Measurements from ENCODE around the gene OR1E2. TPM values are rescaled to one million over a fixed set of nuclear protein-coding genes. Genes with fewer than 3 reads are reported as not detected.

OR1E2 gene
- total and polyA plus RNA-seq, 7 experiments from 2014 or later: not detected

Other genes with a start within 250 kb of the OR1E2 start
- not detected for gene OR1A2, start 236.3 kb downstream of the OR1E2 start, total RNA-seq
- not detected for gene OR1A2, start 236.3 kb downstream of the OR1E2 start, polyA plus RNA-seq
- gene OR1A1, start 226.2 kb downstream of the OR1E2 start, total RNA-seq: not detected
- not detected for gene OR1A1, start 226.2 kb downstream of the OR1E2 start, polyA plus RNA-seq
- gene OR3A1, start 135.5 kb downstream of the OR1E2 start, total RNA-seq: under 1 TPM in 4 of 5 experiments, not detected in 1; 0.17 to 0.49 (median 0.32) TPM
- under 1 TPM in 1 of 2 donors, not detected in 1; 0.67 TPM for gene OR3A1, start 135.5 kb downstream of the OR1E2 start, polyA plus RNA-seq
- gene OR3A2, start 47.5 kb downstream of the OR1E2 start, total RNA-seq: 1 to 10 TPM in 3 of 5 experiments, under 1 TPM in 2; 0.53 to 2.1 (median 1.2) TPM
- gene OR3A2, start 47.5 kb downstream of the OR1E2 start, polyA plus RNA-seq: under 1 TPM; 0.94 to 0.96 TPM
- gene OR1E1, start 35.4 kb downstream of the OR1E2 start, total RNA-seq: not detected
- gene OR1E1, start 35.4 kb downstream of the OR1E2 start, polyA plus RNA-seq: not detected
- not detected for gene OR3A3, start 22.5 kb downstream of the OR1E2 start, total RNA-seq
- gene OR3A3, start 22.5 kb downstream of the OR1E2 start, polyA plus RNA-seq: not detected
- gene SPATA22, start 38.0 kb upstream of the OR1E2 start, total RNA-seq: under 1 TPM in 1 of 5 experiments, not detected in 4; 0.19 TPM
- not detected for gene SPATA22, start 38.0 kb upstream of the OR1E2 start, polyA plus RNA-seq
- gene ASPA, start 42.2 kb upstream of the OR1E2 start, total RNA-seq: not detected
- not detected for gene ASPA, start 42.2 kb upstream of the OR1E2 start, polyA plus RNA-seq
- gene TRPV3, start 124.0 kb upstream of the OR1E2 start, total RNA-seq: under 1 TPM in 3 of 5 experiments, not detected in 2; 0.15 to 0.64 (median 0.48) TPM
- gene TRPV3, start 124.0 kb upstream of the OR1E2 start, polyA plus RNA-seq: not detected
- 1 to 10 TPM; 3.2 to 8.7 (median 7.4) TPM for gene TRPV1, start 175.6 kb upstream of the OR1E2 start, total RNA-seq
- gene TRPV1, start 175.6 kb upstream of the OR1E2 start, polyA plus RNA-seq: 1 to 10 TPM in 1 of 2 donors, under 1 TPM in 1; 0.13 to 1.6 TPM
- 10 to 100 TPM in 3 of 5 experiments, 1 to 10 TPM in 2; 6.3 to 11.2 (median 10.8) TPM for gene SHPK, start 202.4 kb upstream of the OR1E2 start, total RNA-seq
- 1 to 10 TPM; 5.5 to 8.5 TPM for gene SHPK, start 202.4 kb upstream of the OR1E2 start, polyA plus RNA-seq
- gene CTNS, start 202.9 kb upstream of the OR1E2 start, total RNA-seq: 10 to 100 TPM in 2 of 5 experiments, 1 to 10 TPM in 3; 4.7 to 15.2 (median 8.8) TPM
- gene CTNS, start 202.9 kb upstream of the OR1E2 start, polyA plus RNA-seq: 10 to 100 TPM in 1 of 2 donors, 1 to 10 TPM in 1; 8.1 to 12.9 TPM
- 10 to 100 TPM; 10.5 to 28.4 (median 11.7) TPM for gene TAX1BP3, start 234.7 kb upstream of the OR1E2 start, total RNA-seq
- gene TAX1BP3, start 234.7 kb upstream of the OR1E2 start, polyA plus RNA-seq: 10 to 100 TPM; 25.5 to 34.0 TPM
- gene EMC6, start 235.0 kb upstream of the OR1E2 start, total RNA-seq: 10 to 100 TPM; 23.1 to 39.0 (median 31.2) TPM
- 100 to 1,000 TPM in 1 of 2 donors, 10 to 100 TPM in 1; 76.4 to 133 TPM for gene EMC6, start 235.0 kb upstream of the OR1E2 start, polyA plus RNA-seq